GM23338 (cell line): ENCODE measurements around the gene RBP5. TPM values are rescaled to one million over a fixed set of nuclear protein-coding genes. Genes with fewer than 3 reads are reported as not detected.

Experiments used
- ATAC-seq: fragments of 200-7000 bp; cut with Tn5 transposase; 3 replicates; pipeline ENCODE4 v1.9.1; 2020
- DNase-seq: peaks from one replicate; pipeline ENCODE4 v3.0.0-alpha.2; 2015; ENCODE audit warnings: low spot score
- H2AFZ ChIP-seq: fragments of 200-600 bp; sonication (generic); 2 replicates; pipeline ENCODE4 v1.8.0; 2016; ENCODE audit warnings: antibody characterized with exemption, mild to moderate bottlenecking, moderate library complexity
- H3F3A ChIP-seq: fragments of 200-600 bp; sonication (generic); replicated peaks from 2 replicates; pipeline ENCODE4 v1.8.0; 2017; ENCODE audit warnings: antibody characterized with exemption, mixed run types, low read depth
- H3K27ac ChIP-seq: fragments of 200-600 bp; sonication (generic); 2 replicates; pipeline ENCODE4 v1.6.1; 2016; ENCODE audit warnings: low read depth
- H3K27me3 ChIP-seq: fragments of 200-600 bp; sonication (generic); 2 replicates; pipeline ENCODE4 v1.8.0; 2016; ENCODE audit warnings: mild to moderate bottlenecking, mixed run types, moderate library complexity; ENCODE audit not compliant: insufficient read depth
- H3K36me3 ChIP-seq: fragments of 200-600 bp; sonication (generic); 2 replicates; pipeline ENCODE4 v1.8.0; 2016; ENCODE audit warnings: mild to moderate bottlenecking; ENCODE audit not compliant: insufficient read depth
- H3K4me1 ChIP-seq: fragments of 200-600 bp; sonication (generic); 2 replicates; pipeline ENCODE4 v1.8.0; 2016; ENCODE audit warnings: mild to moderate bottlenecking, moderate library complexity; ENCODE audit not compliant: insufficient read depth
- H3K4me2 ChIP-seq: fragments of 200-600 bp; sonication (generic); 2 replicates; pipeline ENCODE4 v1.7.1; 2017; ENCODE audit warnings: mixed run types
- H3K4me3 ChIP-seq: fragments of 200-600 bp; sonication (generic); 2 replicates; pipeline ENCODE4 v1.6.1; 2016; ENCODE audit warnings: mixed run types
- H3K79me2 ChIP-seq: fragments of 200-600 bp; sonication (generic); replicated peaks from 2 replicates; pipeline ENCODE4 v1.8.0; 2017; ENCODE audit warnings: mild to moderate bottlenecking; ENCODE audit not compliant: insufficient read depth
- H3K9me2 ChIP-seq: fragments of 200-600 bp; sonication (generic); 2 replicates; pipeline ENCODE4 v1.8.0; 2017; ENCODE audit not compliant: insufficient read depth
- H4K20me1 ChIP-seq: fragments of 200-600 bp; sonication (generic); replicated peaks from 2 replicates; pipeline ENCODE4 v1.8.0; 2017; ENCODE audit warnings: mild to moderate bottlenecking; ENCODE audit not compliant: insufficient read depth
- H3K27ac Mint-ChIP-seq: 2 replicates; pipeline ENCODE4 v1.8.0; 2020; ENCODE audit warnings: inconsistent platforms, mild to moderate bottlenecking, moderate library complexity, mixed read lengths
- H3K27me3 Mint-ChIP-seq: 3 replicates; pipeline ENCODE4 v1.8.0; 2022; ENCODE audit warnings: low read depth, mild to moderate bottlenecking, moderate library complexity, mixed read lengths, inconsistent platforms; ENCODE audit not compliant: insufficient read depth, poor library complexity
- H3K36me3 Mint-ChIP-seq: 3 replicates; pipeline ENCODE4 v1.8.0; 2021; ENCODE audit warnings: low read depth, mild to moderate bottlenecking, inconsistent platforms, moderate library complexity, mixed read lengths
- H3K4me1 Mint-ChIP-seq: 3 replicates; pipeline ENCODE4 v1.8.0; 2020; ENCODE audit warnings: mild to moderate bottlenecking, inconsistent platforms, mixed read lengths
- H3K4me3 Mint-ChIP-seq: 3 replicates; pipeline ENCODE4 v1.8.0; 2021; ENCODE audit warnings: moderate library complexity, mild to moderate bottlenecking, inconsistent platforms, mixed read lengths
- H3K9me3 Mint-ChIP-seq: 3 replicates; pipeline ENCODE4 v1.8.0; 2020; ENCODE audit warnings: moderate library complexity, mild to moderate bottlenecking, inconsistent platforms, mixed read lengths
- CREB1 ChIP-seq: fragments of 250-450 bp; sonication (Bioruptor Pico); IDR thresholded peaks from 2 replicates; pipeline ENCODE4 v1.5.0; 2020; ENCODE audit warnings: low read depth, mild to moderate bottlenecking, moderate library complexity
- EZH2 ChIP-seq: fragments of 200-600 bp; sonication (generic); IDR thresholded peaks from one replicate; pipeline ENCODE4 v1.8.0; 2017; ENCODE audit warnings: antibody characterized with exemption, mild to moderate bottlenecking, low read depth; ENCODE audit not compliant: unreplicated experiment
- EZH2phosphoT487 ChIP-seq: fragments of 200-600 bp; sonication (generic); IDR thresholded peaks from one replicate; pipeline ENCODE4 v1.8.1; 2018; ENCODE audit warnings: antibody characterized with exemption; ENCODE audit not compliant: unreplicated experiment
- JUNB ChIP-seq: IDR thresholded peaks from one replicate; pipeline ENCODE4 v1.6.1; 2016; ENCODE audit warnings: antibody characterized with exemption; ENCODE audit not compliant: unreplicated experiment
- REST ChIP-seq: IDR thresholded peaks from one replicate; pipeline ENCODE4 v1.6.1; 2018; ENCODE audit warnings: antibody characterized with exemption; ENCODE audit not compliant: unreplicated experiment
- STAT1 ChIP-seq: IDR thresholded peaks from one replicate; pipeline ENCODE4 v1.6.1; 2016; ENCODE audit warnings: antibody characterized with exemption; ENCODE audit not compliant: unreplicated experiment
- ZNF462 ChIP-seq: fragments of 250-450 bp; sonication (Bioruptor Pico); IDR thresholded peaks from 2 replicates; pipeline ENCODE4 v1.5.0; 2020; ENCODE audit warnings: mild to moderate bottlenecking, moderate library complexity
- polyA plus RNA-seq: library from polyadenylated mRNA; unstranded; fragments of >200 nt; fragmentation: Nextera tagmentation; extraction: Ambion mirVana; gene quantifications from 2 replicates; pipeline ENCODE4 v1.2.1, GENCODE V29; 2016
- total RNA-seq: library from RNA; depleted of rRNA; stranded (reverse); fragments of >200 nt; shearing (Covaris generic); gene quantifications from 2 replicates; pipeline ENCODE4 v1.2.3, GENCODE V29; 2014

The RBP5 gene
- total and polyA plus RNA-seq, 2 experiments from 2014 or later = 1.2 to 3.0 TPM

- Mint-ChIP-seq H3K36me3 (no peaks in the 10 kb centered on the region; the same call in 1 of the 3 replicates), H3K4me3 (no peak overlapping the region), H3K4me1 (no peaks in the 10 kb centered on the region), H3K27me3 (peaks cover 2% of the 10 kb centered on the region), H3K9me3 (no peaks in the 10 kb centered on the region), H3K27ac (no peak overlapping the region)
- no peaks in the 10 kb centered on the region for H3F3A ChIP-seq
- TF ChIP-seq CREB1 (no peak), ZNF462 (no peak), REST (no peak), STAT1 (no peak), JUNB (no peak), EZH2phosphoT487 (no peak), EZH2 (no peak)
- H3K27me3 ChIP-seq = no peaks in the 10 kb centered on the region
- H3K4me3 ChIP-seq = no peak overlapping the region
- no peaks in the 10 kb centered on the region; the same call in 1 of the 2 replicates for H4K20me1 ChIP-seq
- H3K79me2 ChIP-seq = no peaks in the 10 kb centered on the region
- H3K4me1 ChIP-seq = no peaks in the 10 kb centered on the region
- H3K9me2 ChIP-seq = no peaks in the 10 kb centered on the region
- H3K4me2 ChIP-seq = no peak overlapping the region
- H2AFZ ChIP-seq = no peak overlapping the region
- ATAC-seq (no peak), DNase-seq (no peak)
- no peaks in the 10 kb centered on the region for H3K36me3 ChIP-seq
- H3K27ac ChIP-seq = no peak overlapping the region
Measured at GRCh38 chr12:7154901-7155470, 26.3 kb upstream of the RBP5 start.
